PFSK-1 (cell line): ENCODE results near the gene TBC1D8.

Experiments used
- SIN3A ChIP-seq: IDR thresholded peaks from 2 replicates; pipeline ENCODE4 v1.6.1; 2012; ENCODE audit warnings: mild to moderate bottlenecking, low read length, moderate library complexity, borderline replicate concordance; ENCODE audit not compliant: insufficient read depth
- TAF1 ChIP-seq: IDR thresholded peaks from 2 replicates; pipeline ENCODE4 v1.6.1; 2012; ENCODE audit warnings: low read length, control low read depth, borderline replicate concordance; ENCODE audit not compliant: insufficient read depth

DNA sequence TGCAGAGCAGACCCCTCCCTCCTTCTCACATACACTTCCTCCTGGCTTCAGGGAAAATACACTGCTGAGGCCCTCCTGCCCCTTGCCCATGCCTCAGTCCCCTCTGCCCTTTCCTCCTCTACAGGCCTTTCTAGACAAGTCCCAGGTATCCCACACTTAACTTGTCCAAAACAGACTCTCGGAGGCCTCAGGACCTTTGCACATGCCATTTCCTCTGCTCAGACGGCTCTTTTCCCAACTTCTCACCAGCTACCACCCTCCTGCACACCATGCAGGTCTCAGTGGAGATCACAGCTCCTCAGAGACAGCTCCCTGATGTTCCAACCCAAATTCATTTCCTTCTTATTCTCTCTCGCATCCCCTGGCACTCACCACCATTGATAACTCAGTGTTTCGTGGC, 11.7 kb downstream of the TBC1D8 start:
- TF ChIP-seq TAF1: no peak
- no peak for TF ChIP-seq SIN3A
